GM12801 (cell line): ENCODE results near the gene SYCN.

Experiments used
- TF ChIP-seq, protein P1 (sequence below): IDR thresholded peaks from one replicate; pipeline ENCODE4 v1.5.1; 2011; ENCODE audit warnings: control low read depth; ENCODE audit not compliant: insufficient read length; ENCODE audit errors: extremely low read depth

Gene SYCN

GRCh38 chr19:39160889-39161672, 43.0 kb downstream of the SYCN start:
- TF ChIP-seq, protein P1, sequence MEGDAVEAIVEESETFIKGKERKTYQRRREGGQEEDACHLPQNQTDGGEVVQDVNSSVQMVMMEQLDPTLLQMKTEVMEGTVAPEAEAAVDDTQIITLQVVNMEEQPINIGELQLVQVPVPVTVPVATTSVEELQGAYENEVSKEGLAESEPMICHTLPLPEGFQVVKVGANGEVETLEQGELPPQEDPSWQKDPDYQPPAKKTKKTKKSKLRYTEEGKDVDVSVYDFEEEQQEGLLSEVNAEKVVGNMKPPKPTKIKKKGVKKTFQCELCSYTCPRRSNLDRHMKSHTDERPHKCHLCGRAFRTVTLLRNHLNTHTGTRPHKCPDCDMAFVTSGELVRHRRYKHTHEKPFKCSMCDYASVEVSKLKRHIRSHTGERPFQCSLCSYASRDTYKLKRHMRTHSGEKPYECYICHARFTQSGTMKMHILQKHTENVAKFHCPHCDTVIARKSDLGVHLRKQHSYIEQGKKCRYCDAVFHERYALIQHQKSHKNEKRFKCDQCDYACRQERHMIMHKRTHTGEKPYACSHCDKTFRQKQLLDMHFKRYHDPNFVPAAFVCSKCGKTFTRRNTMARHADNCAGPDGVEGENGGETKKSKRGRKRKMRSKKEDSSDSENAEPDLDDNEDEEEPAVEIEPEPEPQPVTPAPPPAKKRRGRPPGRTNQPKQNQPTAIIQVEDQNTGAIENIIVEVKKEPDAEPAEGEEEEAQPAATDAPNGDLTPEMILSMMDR = no peak

DNA sequence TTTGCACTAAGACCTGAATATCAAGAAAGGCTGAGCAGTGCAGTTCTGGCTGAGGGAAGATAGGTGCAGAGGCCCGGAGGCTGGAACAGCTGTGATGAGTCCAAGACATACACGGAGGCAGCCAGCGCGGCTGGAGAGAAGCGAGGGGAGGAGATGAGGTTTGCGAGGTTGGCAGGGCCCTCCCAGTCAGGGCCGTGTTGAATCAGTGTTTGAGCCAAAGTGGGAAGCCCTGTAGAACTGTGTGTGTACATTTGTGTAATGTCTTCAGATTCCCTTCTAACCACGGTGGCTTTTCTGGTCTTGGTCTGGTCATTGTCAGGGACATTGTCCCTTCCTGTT, 43.6 kb downstream of the SYCN start:
- TF ChIP-seq, protein P1 = no peak

DNA sequence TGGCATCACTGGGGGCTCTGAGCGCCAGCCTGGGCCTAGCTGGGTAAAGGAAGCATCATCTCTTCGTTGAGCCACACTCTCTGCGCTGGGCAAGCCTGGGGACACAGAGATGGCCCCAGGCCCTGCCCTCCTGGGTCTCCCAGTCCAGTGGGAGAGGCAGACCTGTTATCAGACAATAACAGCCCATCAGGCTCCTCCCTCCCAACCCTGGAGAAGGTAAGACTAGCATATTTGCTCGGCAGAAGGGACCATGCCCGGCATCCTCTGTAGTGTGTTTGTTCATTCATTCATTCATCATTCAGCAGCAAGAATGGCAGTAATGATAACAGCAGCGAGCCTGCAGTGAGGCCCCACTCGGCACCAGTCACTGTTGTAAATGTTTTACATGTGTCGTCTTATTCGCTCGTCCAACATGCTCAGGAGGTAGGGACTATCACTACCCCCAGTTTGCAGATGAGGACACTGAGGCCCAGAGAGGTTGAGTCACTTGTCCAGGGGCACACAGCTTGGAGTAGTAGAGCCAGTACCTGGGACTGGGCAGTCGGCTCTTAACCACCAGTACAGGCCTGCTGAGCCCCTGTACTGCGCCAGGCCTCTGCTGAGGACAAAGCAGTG, 45.3 kb downstream of the SYCN start:
- TF ChIP-seq, protein P1 = no peak

DNA sequence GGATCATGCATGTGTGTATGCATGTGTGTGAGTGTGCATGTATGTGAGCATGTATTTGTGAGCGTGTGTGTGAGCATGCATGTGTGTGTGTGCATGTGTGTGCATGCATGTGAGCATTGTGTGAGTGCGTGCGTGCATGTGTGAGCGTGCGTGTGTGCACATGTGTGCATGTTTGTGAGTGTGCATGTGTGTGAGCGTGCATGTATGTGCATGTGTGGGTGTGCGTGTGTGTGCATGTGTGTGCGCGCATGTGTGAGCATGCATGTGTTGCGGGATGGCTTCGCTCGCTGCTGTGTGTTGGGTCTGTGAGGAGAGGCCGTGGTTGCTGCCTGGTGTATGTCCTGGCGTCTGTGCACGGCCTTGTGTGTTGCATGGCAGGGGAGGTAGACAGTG, 46.1 kb downstream of the SYCN start:
- TF ChIP-seq, protein P1 = no peak

DNA sequence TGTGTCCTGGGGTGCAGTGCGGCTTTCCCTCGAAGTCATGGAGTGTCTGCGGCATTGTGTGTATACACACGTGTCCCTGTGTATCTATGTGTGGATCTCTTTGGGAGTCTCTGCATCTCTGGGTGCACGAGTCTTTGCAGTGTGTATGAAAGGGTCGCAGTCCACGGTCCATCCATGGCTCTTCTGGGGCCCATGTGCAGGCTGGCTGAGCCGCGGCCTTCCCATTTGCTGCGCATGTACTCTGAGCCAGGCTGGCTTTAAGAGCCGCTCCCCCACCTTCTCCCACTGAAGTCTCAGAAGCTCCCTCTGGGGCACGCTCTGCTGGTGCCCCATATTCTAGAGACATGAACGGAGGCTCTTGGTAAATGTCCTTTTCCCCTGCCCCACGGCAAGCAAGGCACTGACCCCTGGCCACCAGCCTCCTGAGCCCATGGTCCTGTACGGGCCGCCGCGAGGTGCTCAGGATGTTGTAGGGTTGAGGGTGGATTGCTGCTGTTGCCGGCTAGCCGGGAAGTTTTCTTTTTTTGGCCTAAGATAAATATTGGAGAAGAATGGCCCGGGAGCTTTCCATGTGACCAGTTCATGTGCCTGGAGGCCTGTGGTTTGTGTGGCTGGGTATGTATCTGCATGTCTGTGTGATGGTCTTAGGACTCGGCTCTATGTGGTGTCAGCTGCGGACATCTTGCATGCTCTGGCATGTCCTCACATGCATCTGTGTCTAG, 46.6 kb downstream of the SYCN start:
- TF ChIP-seq, protein P1 = no peak

GRCh38 chr19:39156326-39157230, 47.5 kb downstream of the SYCN start:
- TF ChIP-seq, protein P1 = no peak
